Endodermal cell (in vitro differentiated cells): ENCODE data around the gene TPRKB. TPM values are rescaled to one million over a fixed set of nuclear protein-coding genes. Genes with fewer than 3 reads are reported as not detected.

Experiments used
- DNase-seq: peaks from one replicate; pipeline ENCODE4 v3.0.0-alpha.2; 2017
- H3K27ac ChIP-seq: 2 replicates; pipeline ENCODE4 v1.5.1; 2013; ENCODE audit warnings: mild to moderate bottlenecking, low read depth, low read length, moderate library complexity
- H3K27me3 ChIP-seq: 2 replicates; pipeline ENCODE4 v1.6.1; 2013; ENCODE audit warnings: mild to moderate bottlenecking, low read length, moderate library complexity; ENCODE audit not compliant: insufficient read depth, control insufficient read depth, poor library complexity, severe bottlenecking
- H3K36me3 ChIP-seq: 2 replicates; pipeline ENCODE4 v1.7.0; 2013; ENCODE audit warnings: mild to moderate bottlenecking, low read length, moderate library complexity; ENCODE audit not compliant: control insufficient read depth, insufficient read depth
- H3K4me1 ChIP-seq: one replicate; pipeline ENCODE4 v1.7.0; 2013; ENCODE audit warnings: low read length; ENCODE audit not compliant: control insufficient read depth, insufficient read depth
- H3K4me3 ChIP-seq: 2 replicates; pipeline ENCODE4 v1.5.1; 2013; ENCODE audit warnings: mild to moderate bottlenecking, low read length, moderate library complexity
- H3K9ac ChIP-seq: 2 replicates; pipeline ENCODE4 v1.6.1; 2013; ENCODE audit warnings: mild to moderate bottlenecking, low read length, moderate library complexity; ENCODE audit not compliant: poor library complexity, severe bottlenecking; ENCODE audit errors: extremely low read depth
- H3K9me3 ChIP-seq: 2 replicates; pipeline ENCODE4 v1.6.1; 2013; ENCODE audit warnings: mild to moderate bottlenecking, low read length, moderate library complexity; ENCODE audit not compliant: control insufficient read depth
- H3K27ac Mint-ChIP-seq: 2 replicates; pipeline ENCODE4 v1.8.0; 2020; ENCODE audit warnings: mixed read lengths
- H3K27me3 Mint-ChIP-seq: 2 replicates; pipeline ENCODE4 v1.8.0; 2021; ENCODE audit warnings: mild to moderate bottlenecking, mixed read lengths; ENCODE audit not compliant: insufficient read depth
- H3K36me3 Mint-ChIP-seq: 2 replicates; pipeline ENCODE4 v1.8.0; 2020; ENCODE audit warnings: low read depth, mixed read lengths
- H3K4me1 Mint-ChIP-seq: 2 replicates; pipeline ENCODE4 v1.8.0; 2020; ENCODE audit warnings: mixed read lengths
- H3K4me3 Mint-ChIP-seq: 2 replicates; pipeline ENCODE4 v1.8.0; 2020; ENCODE audit warnings: mild to moderate bottlenecking, moderate library complexity, mixed read lengths
- H3K9me3 Mint-ChIP-seq: 2 replicates; pipeline ENCODE4 v1.8.0; 2020; ENCODE audit warnings: mild to moderate bottlenecking, mixed read lengths
- CTCF ChIP-seq: fragments of 200-600 bp; sonication (generic); conservative IDR thresholded peaks from 2 replicates; pipeline ENCODE4 v1.5.0; 2021; ENCODE audit warnings: antibody characterized with exemption, mild to moderate bottlenecking
- whole genome bisulfite sequencing, 2 experiments: methylation state at CpG; one replicate each; pipeline versions ENCODE4 v1.1.5 to v1.1.7; 2013; ENCODE audit warnings: missing lambda C conversion rate in 2 of 2, mixed read lengths in 1 of 2; ENCODE audit not compliant: insufficient coverage in 1 of 2, insufficient read length in 1 of 2; 5-methylcytosine and 5-hydroxymethylcytosine counted together
- total RNA-seq, 2 donors: library from RNA; stranded (reverse); fragmentation: NEBNext Ultra II Directional in 1 of 2; extraction: Animal tissue kit (Norgen Biotek cat#: 25700) in 1 of 2; gene quantifications; 2 replicates in 1 of 2; 3 replicates in 1 of 2; pipeline ENCODE4 v1.2.1, GENCODE V29; 2021

TPRKB gene
- total RNA-seq, 2 donors from 2014 or later: 37.9 to 42.7 TPM

- Histone ChIP-seq H3K9ac (no peak overlapping the region), H3K4me1 (no peaks in the 10 kb centered on the region), H3K27ac (no peak overlapping the region), H3K36me3 (peaks cover 16% of the 10 kb centered on the region), H3K4me3 (no peak overlapping the region), H3K27me3 (no peaks in the 10 kb centered on the region), H3K9me3 (no peaks in the 10 kb centered on the region)
- Mint-ChIP-seq H3K4me3 (no peak overlapping the region), H3K36me3 (peaks cover 56% of the 10 kb centered on the region), H3K9me3 (no peaks in the 10 kb centered on the region), H3K4me1 (no peaks in the 10 kb centered on the region), H3K27ac (no peak overlapping the region), H3K27me3 (peaks cover 14% of the 10 kb centered on the region)
- WGBS, 2 experiments: 93 to 95% methylated on average over 9 to 11 of the region's 11 CpGs
- peak; percentile 53 for DNase-seq
- TF ChIP-seq CTCF: peak; percentile 41
These were observed 9.1 kb upstream of the TPRKB start for GRCh38 chr2:73746015-73746876.

DNA sequence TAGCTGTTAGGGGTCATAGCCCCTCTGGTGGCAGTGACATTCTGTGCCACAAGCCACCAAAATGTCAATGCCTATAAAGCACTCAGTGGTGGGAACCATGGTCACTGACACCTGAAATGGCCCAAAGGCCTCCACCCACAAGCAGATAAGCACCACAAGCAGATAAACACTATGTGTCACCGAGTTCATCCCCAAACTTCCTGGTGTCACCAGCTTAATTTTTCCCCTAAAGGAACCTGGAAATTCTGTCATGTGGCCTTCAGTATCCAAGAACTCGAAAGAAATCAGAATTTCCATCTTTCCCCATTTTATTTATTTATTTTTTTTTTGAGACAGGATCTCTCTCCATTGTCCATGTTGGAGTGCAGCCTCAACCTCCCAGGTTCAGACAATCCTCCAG is 3.6 kb upstream of the TPRKB start:
- Histone ChIP-seq H3K27me3 (peaks cover 20% of the 10 kb centered on the region), H3K9ac (no peak overlapping the region), H3K27ac (no peak overlapping the region), H3K4me1 (no peaks in the 10 kb centered on the region), H3K4me3 (no peak overlapping the region), H3K9me3 (peaks cover 9% of the 10 kb centered on the region), H3K36me3 (peaks cover under 1% of the 10 kb centered on the region)
- H3K36me3 Mint-ChIP-seq: peaks cover 44% of the 10 kb centered on the region
- DNase-seq: no peak
- TF ChIP-seq CTCF: no peak
- 83 to 95% methylated on average over 2 of the region's 2 CpGs for WGBS, 2 experiments
- H3K9me3 Mint-ChIP-seq: peaks cover 10% of the 10 kb centered on the region
- H3K27me3 Mint-ChIP-seq: peaks cover 52% of the 10 kb centered on the region
- no peak overlapping the region for H3K27ac Mint-ChIP-seq
- H3K4me3 Mint-ChIP-seq: no peak overlapping the region
- peaks cover 5% of the 10 kb centered on the region for H3K4me1 Mint-ChIP-seq

DNA sequence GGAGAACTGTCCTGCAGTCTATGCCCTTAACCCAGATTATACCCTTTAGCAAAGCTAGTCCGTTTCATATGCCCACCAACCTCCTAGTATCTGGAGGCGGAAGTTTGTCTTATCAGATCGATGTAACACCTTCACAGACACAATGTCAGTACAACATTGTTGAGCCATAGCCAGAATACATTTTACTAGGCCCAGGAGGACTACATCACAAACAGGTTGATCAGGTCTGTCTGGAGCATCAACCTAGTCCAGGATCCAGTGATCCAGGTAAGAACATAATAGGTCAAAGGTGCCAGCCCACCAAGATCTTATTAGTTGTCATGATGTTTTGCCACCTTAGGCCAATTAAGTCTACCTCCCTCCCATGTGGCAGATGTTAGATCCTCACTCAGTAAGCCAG is 2.0 kb upstream of the TPRKB start:
- peaks cover 9% of the 10 kb centered on the region for H3K9me3 ChIP-seq
- H3K27me3 ChIP-seq: peaks cover 20% of the 10 kb centered on the region
- H3K27me3 Mint-ChIP-seq: peaks cover 52% of the 10 kb centered on the region
- peaks cover 36% of the 10 kb centered on the region for H3K36me3 Mint-ChIP-seq
- H3K27ac Mint-ChIP-seq: no peak overlapping the region
- peaks cover 10% of the 10 kb centered on the region for H3K9me3 Mint-ChIP-seq
- H3K9ac ChIP-seq: no peak overlapping the region
- H3K36me3 ChIP-seq: no peaks in the 10 kb centered on the region
- H3K27ac ChIP-seq: no peak overlapping the region
- TF ChIP-seq CTCF: no peak
- no peak overlapping the region for H3K4me3 Mint-ChIP-seq
- peaks cover 5% of the 10 kb centered on the region for H3K4me1 Mint-ChIP-seq
- WGBS, 2 experiments: 92 to 95% methylated on average over 3 of the region's 3 CpGs
- no peaks in the 10 kb centered on the region for H3K4me1 ChIP-seq
- no peak overlapping the region for H3K4me3 ChIP-seq
- DNase-seq: no peak
